Keratinocyte (primary cell): ENCODE results near the gene SSNA1.

Source experiments
- EZH2 ChIP-seq: IDR thresholded peaks from one replicate; pipeline ENCODE4 v1.6.1; 2012; ENCODE audit warnings: inconsistent platforms, mild to moderate bottlenecking, low read length, moderate library complexity
- TF ChIP-seq, protein P1 (sequence below), 3 experiments: IDR thresholded peaks in 1 of 3; conservative IDR thresholded peaks in 1 of 3; optimal IDR thresholded peaks in 1 of 3; 2 replicates in 2 of 3; 3 replicates in 1 of 3; pipeline versions ENCODE3 to v1.5.1; 2011; ENCODE audit warnings: low read length in 3 of 3, mild to moderate bottlenecking in 3 of 3, moderate library complexity in 2 of 3, control low read depth in 1 of 3, inconsistent platforms in 1 of 3; ENCODE audit not compliant: insufficient read depth in 2 of 3; ENCODE audit errors: extremely low read depth in 1 of 3

- TF ChIP-seq, protein P1, sequence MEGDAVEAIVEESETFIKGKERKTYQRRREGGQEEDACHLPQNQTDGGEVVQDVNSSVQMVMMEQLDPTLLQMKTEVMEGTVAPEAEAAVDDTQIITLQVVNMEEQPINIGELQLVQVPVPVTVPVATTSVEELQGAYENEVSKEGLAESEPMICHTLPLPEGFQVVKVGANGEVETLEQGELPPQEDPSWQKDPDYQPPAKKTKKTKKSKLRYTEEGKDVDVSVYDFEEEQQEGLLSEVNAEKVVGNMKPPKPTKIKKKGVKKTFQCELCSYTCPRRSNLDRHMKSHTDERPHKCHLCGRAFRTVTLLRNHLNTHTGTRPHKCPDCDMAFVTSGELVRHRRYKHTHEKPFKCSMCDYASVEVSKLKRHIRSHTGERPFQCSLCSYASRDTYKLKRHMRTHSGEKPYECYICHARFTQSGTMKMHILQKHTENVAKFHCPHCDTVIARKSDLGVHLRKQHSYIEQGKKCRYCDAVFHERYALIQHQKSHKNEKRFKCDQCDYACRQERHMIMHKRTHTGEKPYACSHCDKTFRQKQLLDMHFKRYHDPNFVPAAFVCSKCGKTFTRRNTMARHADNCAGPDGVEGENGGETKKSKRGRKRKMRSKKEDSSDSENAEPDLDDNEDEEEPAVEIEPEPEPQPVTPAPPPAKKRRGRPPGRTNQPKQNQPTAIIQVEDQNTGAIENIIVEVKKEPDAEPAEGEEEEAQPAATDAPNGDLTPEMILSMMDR (optimal IDR thresholded peaks at IDR 0.05 in 1 of 3, IDR thresholded peaks at IDR 0.05 in 1 of 3, conservative IDR thresholded peaks at IDR 0.05 in 1 of 3; ENCODE audit: extremely low read depth in 1 of 3, insufficient read depth in 2 of 3, low read length in 3 of 3), result no peak
- TF ChIP-seq EZH2, result no peak
These were observed 34.0 kb downstream of the SSNA1 start, which contains the start of gene RNF208 for GRCh38 chr9:137222190-137223077.
